ENCODE data around the gene DCLK1.

Gene DCLK1

GRCh38 chr13:35794734-35795389 lies 336.3 kb downstream of the DCLK1 start:
- no peak overlapping the region for H3K4me3 ChIP-seq (ENCODE audit: low read depth, low read length)
- DNase-seq (ENCODE audit: low read depth) = no peak
- no peak for TF ChIP-seq CTCF (IDR thresholded peaks at IDR 0.05; ENCODE audit: low read depth, low read length, missing control alignments)
- in situ Hi-C loops (cut with HindIII; ENCODE audit: low sequenced_read_pairs) = no loop called here

GRCh38 chr13:35793823-35794222 lies 337.4 kb downstream of the DCLK1 start:
- TF ChIP-seq CTCF (IDR thresholded peaks at IDR 0.05; ENCODE audit: low read depth, low read length, missing control alignments) = no peak
- DNase-seq (ENCODE audit: low read depth) = no peak
- in situ Hi-C loops (cut with HindIII; ENCODE audit: low sequenced_read_pairs) = no loop called here
- H3K4me3 ChIP-seq (ENCODE audit: low read depth, low read length) = no peak overlapping the region

GRCh38 chr13:35792911-35793310 lies 338.3 kb downstream of the DCLK1 start:
- no peak overlapping the region for H3K4me3 ChIP-seq (ENCODE audit: low read depth, low read length)
- TF ChIP-seq CTCF (IDR thresholded peaks at IDR 0.05; ENCODE audit: low read depth, low read length, missing control alignments) = no peak
- in situ Hi-C loops (cut with HindIII; ENCODE audit: low sequenced_read_pairs) = no loop called here
- DNase-seq (ENCODE audit: low read depth) = no peak

- in situ Hi-C loops (cut with HindIII; ENCODE audit: low sequenced_read_pairs) = no loop called here
- no peak overlapping the region for H3K4me3 ChIP-seq (ENCODE audit: low read depth, low read length)
- TF ChIP-seq CTCF (IDR thresholded peaks at IDR 0.05; ENCODE audit: low read depth, low read length, missing control alignments) = no peak
- no peak for DNase-seq (ENCODE audit: low read depth)
These were observed 339.2 kb downstream of the DCLK1 start for GRCh38 chr13:35792021-35792420.

- TF ChIP-seq CTCF (IDR thresholded peaks at IDR 0.05; ENCODE audit: low read depth, low read length, missing control alignments) = no peak
- DNase-seq (ENCODE audit: low read depth) = peak; percentile 28
- H3K4me3 ChIP-seq (ENCODE audit: low read depth, low read length) = no peak overlapping the region
- in situ Hi-C loops (cut with HindIII; ENCODE audit: low sequenced_read_pairs) = no loop called here
These were observed 339.9 kb downstream of the DCLK1 start for GRCh38 chr13:35791184-35791851.

GRCh38 chr13:35789335-35790165 lies 341.6 kb downstream of the DCLK1 start:
- TF ChIP-seq CTCF (IDR thresholded peaks at IDR 0.05; ENCODE audit: low read depth, low read length, missing control alignments) = peak; percentile 53
- no peak for DNase-seq (ENCODE audit: low read depth)
- no peak overlapping the region for H3K4me3 ChIP-seq (ENCODE audit: low read depth, low read length)
- in situ Hi-C loops (cut with HindIII; ENCODE audit: low sequenced_read_pairs) = no loop called here
